Activated T-helper 17 cell treated with anti-CD3 and anti-CD28 coated beads, Interleukin-2, amount 50 U/mL, for 72 hours (primary cell): ENCODE measurements around the gene PRDX3. TPM values are rescaled to one million over a fixed set of nuclear protein-coding genes. Genes with fewer than 3 reads are reported as not detected.
A peak's percentile ranks its signal among the peaks of the same experiment; 100 is the strongest.

Experiments
- ATAC-seq: fragments of 150-1000 bp; cut with Tn5 transposase; replicated peaks from 2 replicates; pipeline ENCODE4 v1.10.0; 2021; ENCODE audit warnings: mild to moderate bottlenecking, moderate library complexity
- H3K27ac Mint-ChIP-seq: one replicate; pipeline ENCODE4 v1.8.0; 2022; ENCODE audit warnings: mixed read lengths
- H3K27me3 Mint-ChIP-seq: one replicate; pipeline ENCODE4 v1.8.0; 2022; ENCODE audit warnings: mixed read lengths
- H3K36me3 Mint-ChIP-seq: one replicate; pipeline ENCODE4 v1.8.0; 2022; ENCODE audit warnings: low read depth, mild to moderate bottlenecking, mixed read lengths
- H3K4me1 Mint-ChIP-seq: one replicate; pipeline ENCODE4 v1.8.0; 2022; ENCODE audit warnings: mixed read lengths
- H3K4me3 Mint-ChIP-seq: one replicate; pipeline ENCODE4 v1.8.0; 2022; ENCODE audit warnings: mild to moderate bottlenecking, mixed read lengths
- H3K9me3 Mint-ChIP-seq: one replicate; pipeline ENCODE4 v1.8.0; 2022; ENCODE audit warnings: mixed read lengths
- total RNA-seq, 2 donors: library from RNA; stranded (reverse); gene quantifications; one replicate each; pipeline ENCODE4 v1.2.3, GENCODE V29; 2022

PRDX3 gene
- total RNA-seq, 2 donors from 2014 or later = 141 to 239 TPM

DNA sequence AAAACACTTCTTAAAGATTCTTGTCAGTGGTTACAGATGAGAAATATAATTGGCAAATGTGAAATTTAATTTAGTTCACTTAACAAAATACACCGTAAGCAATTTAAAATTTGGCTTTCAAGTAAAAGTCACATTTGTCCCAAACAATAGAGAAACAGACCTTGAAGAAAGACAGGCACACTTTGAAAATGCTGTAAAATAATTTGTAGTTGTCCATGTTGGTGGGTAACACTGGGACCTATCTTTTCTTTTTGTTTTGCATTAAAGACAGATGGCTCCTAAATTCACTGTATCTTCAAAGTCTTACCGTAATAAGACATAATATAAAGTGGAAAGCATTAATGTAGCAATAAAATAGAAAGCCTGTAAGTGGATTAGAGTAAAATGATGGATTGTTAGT lies 32.0 kb upstream of the PRDX3 start:
- no peak for ATAC-seq
- Mint-ChIP-seq H3K27ac (peak overlapping the region; percentile 84), H3K4me3 (peak overlapping the region; percentile 85), H3K4me1 (peaks cover 28% of the 10 kb centered on the region), H3K27me3 (no peaks in the 10 kb centered on the region), H3K9me3 (no peaks in the 10 kb centered on the region), H3K36me3 (peaks cover 8% of the 10 kb centered on the region)

DNA sequence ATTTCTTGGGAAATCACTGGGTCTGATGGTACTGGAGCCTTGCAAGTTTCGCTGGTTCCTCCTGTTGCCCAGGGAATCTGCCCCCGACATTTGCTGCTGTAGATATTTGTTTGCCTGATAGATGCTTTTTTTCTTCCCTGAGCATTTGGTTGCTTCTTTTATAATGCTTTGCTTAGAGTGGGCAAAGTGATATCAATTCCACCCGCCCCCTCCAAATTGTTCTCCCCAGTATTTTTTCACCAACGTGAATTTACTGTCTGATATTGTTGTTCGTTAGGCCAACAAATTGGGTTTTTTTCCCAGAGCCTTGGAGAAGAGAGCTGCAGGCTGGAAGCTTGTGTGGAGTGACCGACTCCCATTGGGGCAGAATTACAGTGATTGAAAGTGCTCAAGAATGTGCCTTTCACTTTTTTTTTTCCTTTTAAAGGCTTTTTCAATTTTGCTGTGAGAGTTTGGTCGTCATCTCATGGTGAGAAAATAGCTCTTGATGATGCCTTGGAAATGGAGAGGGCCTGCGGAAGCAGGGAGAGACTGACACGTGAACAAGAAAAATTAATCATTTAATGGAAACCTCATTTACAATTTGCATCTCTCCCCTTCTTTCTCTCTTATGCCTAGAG lies 31.2 kb upstream of the PRDX3 start:
- ATAC-seq = no peak
- H3K4me3 Mint-ChIP-seq = peak overlapping the region; percentile 85
- no peaks in the 10 kb centered on the region for H3K9me3 Mint-ChIP-seq
- H3K27ac Mint-ChIP-seq = peak overlapping the region; percentile 92
- peaks cover 8% of the 10 kb centered on the region for H3K36me3 Mint-ChIP-seq
- H3K4me1 Mint-ChIP-seq = peaks cover 28% of the 10 kb centered on the region
- no peaks in the 10 kb centered on the region for H3K27me3 Mint-ChIP-seq

DNA sequence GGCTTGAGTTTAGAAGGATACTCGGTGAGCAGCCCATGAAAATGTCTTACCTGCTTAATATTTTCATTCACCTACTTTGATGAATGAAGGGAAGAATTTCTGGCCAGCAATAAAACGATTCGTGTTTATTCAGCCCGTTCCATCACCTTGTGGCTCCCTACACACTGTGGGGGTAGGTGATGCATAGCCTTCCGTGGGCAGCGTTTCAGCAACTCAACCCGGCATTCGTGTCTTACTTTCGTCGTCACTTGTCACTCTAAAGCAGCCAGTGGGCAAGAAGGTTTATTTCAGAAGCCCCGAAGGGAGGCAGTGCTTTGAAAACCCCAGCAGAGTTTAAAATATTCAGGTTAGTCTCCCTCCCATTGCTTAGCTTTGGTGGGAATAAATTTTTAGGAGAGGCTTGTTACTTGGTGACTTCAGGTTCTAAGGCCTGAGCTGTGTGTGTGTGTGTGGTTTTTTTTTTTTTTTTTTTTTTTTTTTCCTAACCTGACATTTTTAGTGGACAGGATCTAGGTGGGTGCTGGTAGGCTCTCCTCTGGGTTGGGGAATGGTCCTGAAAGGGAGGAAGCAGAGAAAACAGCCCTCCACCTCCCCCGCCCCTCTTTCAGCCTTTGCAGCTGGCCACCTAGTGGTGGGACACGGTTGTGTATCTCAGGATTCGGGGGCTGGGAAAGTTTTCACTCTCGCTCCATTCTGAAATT lies 30.6 kb upstream of the PRDX3 start:
- H3K27me3 Mint-ChIP-seq = no peaks in the 10 kb centered on the region
- H3K27ac Mint-ChIP-seq = peak overlapping the region; percentile 92
- peaks cover 28% of the 10 kb centered on the region for H3K4me1 Mint-ChIP-seq
- peak overlapping the region; percentile 85 for H3K4me3 Mint-ChIP-seq
- peaks cover 8% of the 10 kb centered on the region for H3K36me3 Mint-ChIP-seq
- H3K9me3 Mint-ChIP-seq = no peaks in the 10 kb centered on the region
- ATAC-seq = peak; percentile 57

DNA sequence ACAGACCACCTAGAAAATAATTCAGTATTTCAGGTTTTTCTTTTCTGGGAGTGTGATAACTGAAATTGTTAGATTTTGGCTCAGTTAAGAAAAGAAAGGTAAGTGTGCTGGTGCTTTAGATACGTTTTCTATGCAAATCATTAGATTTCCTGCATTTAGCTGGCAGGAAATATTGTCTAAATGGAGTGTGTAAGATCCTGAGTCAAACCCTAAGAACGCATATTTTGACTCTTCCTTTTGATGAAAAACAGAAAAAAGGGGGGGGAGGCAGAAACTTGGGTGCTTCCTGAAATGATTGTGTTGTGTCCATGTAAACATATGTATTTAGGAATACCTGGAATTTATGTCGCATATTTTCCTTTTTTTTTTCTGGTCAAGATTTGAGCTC lies 29.9 kb upstream of the PRDX3 start:
- H3K36me3 Mint-ChIP-seq = peaks cover 8% of the 10 kb centered on the region
- peaks cover 28% of the 10 kb centered on the region for H3K4me1 Mint-ChIP-seq
- peak; percentile 20 for ATAC-seq
- H3K27ac Mint-ChIP-seq = peak overlapping the region; percentile 92
- peak overlapping the region; percentile 85 for H3K4me3 Mint-ChIP-seq
- H3K27me3 Mint-ChIP-seq = no peaks in the 10 kb centered on the region
- no peaks in the 10 kb centered on the region for H3K9me3 Mint-ChIP-seq

DNA sequence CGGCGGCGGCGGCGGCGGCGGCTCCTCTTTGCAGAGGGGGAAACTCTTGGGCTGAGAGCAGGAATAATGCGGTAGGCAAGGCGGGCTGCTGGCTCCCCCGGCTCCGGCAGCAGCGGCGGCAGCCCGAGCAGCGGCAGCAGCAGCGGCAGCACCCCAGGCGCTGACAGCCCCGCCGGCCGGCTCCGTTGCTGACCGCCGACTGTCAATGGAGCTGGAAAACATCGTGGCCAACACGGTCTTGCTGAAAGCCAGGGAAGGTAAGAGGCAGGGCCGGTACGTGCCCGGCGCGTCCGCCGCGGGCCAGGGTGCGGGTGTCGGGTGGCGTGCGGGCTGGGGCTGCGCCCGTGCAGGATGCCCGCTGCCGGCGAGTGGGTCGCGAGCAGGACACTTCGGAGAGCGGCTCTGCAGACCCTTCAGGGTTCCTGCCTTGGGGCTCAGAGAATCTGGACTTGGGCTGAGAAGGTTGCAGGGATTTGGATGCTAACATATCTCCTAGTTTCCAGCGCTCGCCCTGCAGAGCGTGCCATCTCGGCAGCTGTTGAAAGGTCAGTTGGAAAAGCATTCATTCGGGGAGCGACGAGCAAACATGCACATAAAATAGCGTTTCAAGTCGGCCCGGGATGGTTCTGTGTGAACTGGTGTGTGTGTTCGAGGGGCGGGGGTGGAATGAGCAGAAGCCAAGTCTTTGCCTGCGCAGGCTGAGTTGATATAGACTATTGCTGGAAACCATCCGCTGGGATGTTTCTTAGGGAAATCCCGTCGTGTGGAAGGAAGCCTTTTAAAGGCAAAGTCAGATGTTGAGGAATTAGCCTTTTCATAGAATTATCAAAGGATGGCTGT lies 29.3 kb upstream of the PRDX3 start:
- Mint-ChIP-seq H3K4me1 (peaks cover 28% of the 10 kb centered on the region), H3K27me3 (no peaks in the 10 kb centered on the region), H3K36me3 (peaks cover 6% of the 10 kb centered on the region), H3K9me3 (no peaks in the 10 kb centered on the region), H3K27ac (peak overlapping the region; percentile 92), H3K4me3 (peak overlapping the region; percentile 85)
- ATAC-seq = peak; percentile 1

DNA sequence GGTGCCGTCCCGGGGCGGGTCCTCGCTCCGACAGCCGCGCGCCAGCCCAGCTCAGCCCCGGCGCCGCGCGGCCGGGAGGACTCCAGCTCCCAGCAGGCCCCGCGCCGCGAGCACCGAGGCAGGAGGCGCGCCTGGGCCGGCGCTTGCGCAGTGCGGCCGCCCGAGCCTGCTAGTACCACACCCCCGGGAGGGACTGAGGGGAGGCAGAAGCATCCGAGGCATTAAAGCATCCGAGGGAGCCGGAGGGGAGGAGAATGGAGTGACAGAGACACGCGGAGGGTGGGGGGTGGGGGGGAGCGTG lies 28.7 kb upstream of the PRDX3 start, which contains the start of gene GRK5:
TSS of gene GRK5 (plus strand) at position 206 of the 301 bp plus-strand sequence. CDS start 347 bp downstream, outside the sequence.
- ATAC-seq = peak; percentile 85
- Mint-ChIP-seq H3K27ac (peak within 1 kb of the TSS; percentile 92), H3K27me3 (no peaks in the 10 kb centered on the region), H3K4me3 (peak within 1 kb of the TSS; percentile 85), H3K36me3 (peaks cover under 1% of the 10 kb centered on the region), H3K4me1 (peaks cover 23% of the 10 kb centered on the region), H3K9me3 (no peaks in the 10 kb centered on the region)

DNA sequence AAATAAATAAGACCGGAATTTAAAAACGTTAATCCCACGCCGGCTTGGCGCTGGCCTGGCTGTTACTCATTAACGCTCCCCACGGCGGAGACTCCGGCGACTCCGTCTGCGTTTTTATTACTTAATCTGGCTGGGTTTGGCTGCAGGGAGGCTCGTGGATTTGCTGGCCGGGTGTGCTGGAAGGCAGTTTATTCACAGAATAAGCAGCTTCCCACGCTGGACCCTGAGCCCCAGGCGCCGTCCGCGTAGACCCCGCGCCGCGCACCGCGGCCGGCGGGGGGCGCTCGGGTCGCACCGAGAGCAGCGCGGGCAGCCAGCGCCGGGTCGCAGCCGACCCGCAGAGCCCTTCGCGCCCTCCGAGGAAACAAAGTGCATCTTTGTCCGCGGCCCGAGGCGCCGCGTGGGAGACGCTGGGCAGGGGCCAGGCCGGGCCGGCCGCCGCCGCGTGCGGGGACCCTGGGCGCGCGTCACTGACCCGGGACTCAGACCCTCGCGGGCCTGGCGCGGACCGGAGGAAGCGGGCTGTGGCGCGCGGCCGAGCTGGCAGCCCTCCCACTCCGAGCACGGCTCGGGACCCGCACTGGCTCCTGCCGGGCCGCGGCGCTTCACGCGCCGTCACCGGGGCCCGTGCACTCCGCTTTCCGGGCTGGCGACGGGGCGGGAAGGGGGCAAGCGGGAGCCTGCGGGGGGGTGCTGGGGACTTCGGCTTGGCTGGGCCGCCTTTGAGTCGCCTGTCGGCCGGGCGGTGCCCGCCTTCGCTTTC lies 28.2 kb upstream of the PRDX3 start:
- Mint-ChIP-seq H3K9me3 (no peaks in the 10 kb centered on the region), H3K4me1 (peaks cover 22% of the 10 kb centered on the region), H3K4me3 (peak overlapping the region; percentile 85), H3K36me3 (no peaks in the 10 kb centered on the region), H3K27ac (peak overlapping the region; percentile 91), H3K27me3 (no peaks in the 10 kb centered on the region)
- ATAC-seq = peak; percentile 52

DNA sequence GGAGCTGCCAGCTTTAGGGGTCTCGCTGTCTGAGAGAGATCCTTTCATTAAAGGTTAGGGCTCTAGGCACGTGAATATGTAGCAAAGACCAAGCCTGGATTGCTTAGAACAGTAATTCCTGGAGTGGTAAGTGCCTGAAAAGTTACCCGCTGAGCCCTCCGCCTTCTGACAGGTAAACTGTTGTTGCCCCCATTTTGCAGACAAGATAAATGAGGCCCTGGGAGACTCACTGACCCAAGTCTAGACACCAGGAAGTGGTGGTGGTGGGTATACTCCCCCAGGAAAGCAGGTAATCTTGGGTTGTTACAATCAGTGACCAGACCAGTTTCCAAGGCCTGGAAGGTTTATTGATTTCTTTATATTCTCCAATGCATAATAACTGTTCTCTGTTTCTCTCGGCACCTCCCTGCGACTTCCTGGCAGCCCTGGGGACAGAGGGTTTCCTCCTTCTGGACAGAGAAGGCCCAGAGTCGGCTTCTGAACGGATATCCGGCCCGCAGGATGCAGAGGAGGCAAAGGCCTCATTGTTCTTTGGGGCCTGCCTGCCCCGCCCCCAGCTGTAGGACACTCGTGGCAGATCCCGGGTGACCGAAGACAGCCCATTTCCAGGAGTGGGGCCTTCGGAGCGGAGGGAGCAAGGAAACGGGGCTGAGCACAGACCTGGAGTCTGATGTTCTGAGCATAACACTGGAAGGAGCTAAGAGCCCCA lies 27.4 kb upstream of the PRDX3 start:
- ATAC-seq = no peak
- Mint-ChIP-seq H3K9me3 (no peaks in the 10 kb centered on the region), H3K36me3 (no peaks in the 10 kb centered on the region), H3K27me3 (no peaks in the 10 kb centered on the region), H3K4me3 (peak overlapping the region; percentile 83), H3K27ac (peak overlapping the region; percentile 91), H3K4me1 (peaks cover 16% of the 10 kb centered on the region)

DNA sequence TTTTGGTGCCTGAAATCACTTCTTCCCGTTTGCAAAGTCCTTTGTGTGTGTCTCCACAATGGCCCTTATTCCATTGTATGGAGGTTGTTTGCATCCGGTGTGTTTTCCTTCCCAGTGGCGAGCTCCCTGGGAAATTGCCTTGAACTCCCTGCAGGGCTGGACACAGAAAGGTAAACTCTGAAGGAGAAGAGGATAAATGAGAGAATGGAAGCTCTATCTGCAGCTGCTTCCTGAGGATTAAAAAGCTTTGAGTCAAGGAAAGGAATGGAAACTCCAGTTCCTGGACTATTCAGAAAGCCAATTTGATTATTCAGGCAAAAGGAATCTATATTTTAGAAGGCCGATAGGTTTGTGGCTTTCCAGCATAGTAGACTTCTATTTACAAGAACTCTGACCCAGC lies 24.4 kb upstream of the PRDX3 start:
- Mint-ChIP-seq H3K9me3 (no peaks in the 10 kb centered on the region), H3K4me1 (peaks cover 8% of the 10 kb centered on the region), H3K27ac (no peak overlapping the region), H3K4me3 (no peak overlapping the region), H3K36me3 (no peaks in the 10 kb centered on the region), H3K27me3 (no peaks in the 10 kb centered on the region)
- ATAC-seq = no peak

DNA sequence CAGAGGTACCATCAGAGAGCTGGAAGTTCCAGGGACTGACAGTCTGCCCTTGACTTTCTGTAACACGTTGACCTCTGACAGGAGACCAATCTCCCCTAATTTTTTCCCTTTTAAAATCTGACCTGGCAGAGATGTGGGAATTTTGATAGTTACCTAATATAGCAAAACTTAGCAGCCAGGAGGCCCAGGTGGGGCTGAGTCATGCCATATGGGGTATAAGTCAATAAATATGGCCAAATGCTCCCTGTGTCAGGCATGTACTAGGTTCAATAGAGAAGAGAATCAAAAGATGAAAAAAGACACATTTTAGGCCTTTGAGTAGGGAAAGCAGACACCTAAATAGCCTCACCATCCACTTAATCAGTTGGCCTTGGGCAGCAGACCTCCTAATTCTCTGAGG lies 22.6 kb upstream of the PRDX3 start:
- Mint-ChIP-seq H3K27ac (no peak overlapping the region), H3K4me1 (peaks cover 9% of the 10 kb centered on the region), H3K9me3 (no peaks in the 10 kb centered on the region), H3K4me3 (no peak overlapping the region), H3K36me3 (no peaks in the 10 kb centered on the region), H3K27me3 (no peaks in the 10 kb centered on the region)
- ATAC-seq = no peak

DNA sequence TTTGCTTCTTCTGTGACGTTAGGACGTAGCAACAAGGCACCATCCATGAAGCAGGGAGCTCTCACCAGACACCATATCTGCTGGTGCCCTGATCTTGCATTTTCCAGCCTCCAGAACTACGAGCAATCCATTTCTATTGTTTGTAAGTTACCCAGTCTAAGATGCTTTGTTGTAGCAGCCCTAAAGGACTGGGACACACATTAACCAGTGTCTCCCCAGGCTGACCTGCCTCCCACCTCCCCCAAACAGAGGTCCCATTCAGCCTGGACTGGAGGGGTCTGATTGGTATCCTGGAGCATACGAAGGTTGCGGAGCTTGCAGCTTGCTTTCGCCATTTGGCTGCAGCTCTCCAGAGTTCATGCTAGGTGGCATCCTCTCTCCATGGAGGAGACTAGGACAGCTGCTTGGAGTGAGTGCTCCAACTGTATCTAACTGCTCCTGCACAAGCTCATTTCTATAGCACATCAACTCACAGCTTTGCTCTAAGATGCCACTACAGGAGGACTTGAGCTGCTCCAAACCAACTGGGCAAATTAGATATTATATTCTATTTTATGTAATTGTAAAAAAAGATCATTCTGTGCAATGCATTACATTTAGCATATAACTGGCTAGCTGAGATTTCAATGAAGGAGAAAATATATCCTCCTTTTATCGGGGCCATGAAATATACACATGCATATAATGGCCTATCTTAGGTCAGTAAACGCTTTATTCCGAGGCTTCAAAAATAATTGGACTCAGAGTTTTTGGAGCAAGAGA lies 20.8 kb upstream of the PRDX3 start:
- H3K36me3 Mint-ChIP-seq = no peaks in the 10 kb centered on the region
- H3K27me3 Mint-ChIP-seq = no peaks in the 10 kb centered on the region
- H3K4me3 Mint-ChIP-seq = no peak overlapping the region
- H3K4me1 Mint-ChIP-seq = peaks cover 8% of the 10 kb centered on the region
- ATAC-seq = peak; percentile 80
- no peak overlapping the region for H3K27ac Mint-ChIP-seq
- H3K9me3 Mint-ChIP-seq = no peaks in the 10 kb centered on the region

DNA sequence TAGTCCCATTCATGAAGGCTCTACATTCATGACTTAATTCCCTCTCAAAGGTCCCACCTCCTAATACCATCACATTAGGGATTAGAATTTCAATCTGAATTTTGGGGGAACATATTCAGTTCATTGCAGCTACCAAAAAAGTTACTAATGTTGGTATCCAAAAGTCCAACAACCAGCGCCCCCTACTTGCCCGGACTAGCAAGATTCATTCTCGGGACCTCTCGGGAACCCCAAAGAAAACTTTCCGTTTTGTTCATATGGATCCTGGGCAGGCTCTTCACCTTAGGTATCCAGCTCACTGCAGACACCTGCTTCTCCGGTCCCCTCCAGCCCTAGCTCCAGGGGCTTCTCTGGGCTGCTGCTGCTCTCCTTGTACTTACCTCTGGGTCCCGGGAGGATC lies 19.8 kb upstream of the PRDX3 start:
- Mint-ChIP-seq H3K4me1 (peaks cover 8% of the 10 kb centered on the region), H3K36me3 (no peaks in the 10 kb centered on the region), H3K27me3 (no peaks in the 10 kb centered on the region), H3K4me3 (no peak overlapping the region), H3K9me3 (no peaks in the 10 kb centered on the region), H3K27ac (peak overlapping the region; percentile 52)
- ATAC-seq = peak; percentile 18

DNA sequence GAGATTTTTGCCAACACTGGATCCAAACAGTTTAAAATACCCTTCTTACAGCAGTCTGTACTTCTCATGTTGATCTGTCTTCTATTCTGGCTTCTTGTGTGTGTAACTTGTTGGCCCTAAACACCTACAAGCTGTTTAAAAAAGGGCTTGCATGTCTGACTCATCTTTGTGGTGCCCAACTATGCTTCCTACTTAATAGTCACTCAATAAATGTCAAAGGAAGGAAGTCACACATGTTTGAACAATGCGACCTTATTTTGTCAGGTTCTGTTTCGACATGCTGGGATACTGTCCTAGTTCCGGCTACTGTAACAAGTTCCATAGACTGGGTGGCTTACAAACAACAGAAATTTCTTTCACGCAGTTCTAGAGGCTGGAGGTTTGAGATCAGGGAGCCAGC lies 19.3 kb upstream of the PRDX3 start:
- H3K27me3 Mint-ChIP-seq = no peaks in the 10 kb centered on the region
- no peaks in the 10 kb centered on the region for H3K9me3 Mint-ChIP-seq
- peaks cover 8% of the 10 kb centered on the region for H3K4me1 Mint-ChIP-seq
- H3K36me3 Mint-ChIP-seq = no peaks in the 10 kb centered on the region
- H3K4me3 Mint-ChIP-seq = peak overlapping the region; percentile 29
- no peak overlapping the region for H3K27ac Mint-ChIP-seq
- peak; percentile 73 for ATAC-seq
